Astrocyte (in vitro differentiated cells and primary cell): ENCODE measurements around the gene FAM3B. TPM values are rescaled to one million over a fixed set of nuclear protein-coding genes. Genes with fewer than 3 reads are reported as not detected.

Experiments used
- DNase-seq: peaks from one replicate; pipeline ENCODE4 v3.0.0-alpha.2; 2010; ENCODE audit warnings: low read depth
- FAIRE-seq: peaks from 2 replicates; lab custom pipeline; 2011; peaks lifted over from hg19 to GRCh38; lab: Jason Lieb, UNC
- H2AFZ ChIP-seq: 2 replicates; pipeline ENCODE4 v1.6.0; 2012; ENCODE audit warnings: low read depth, low read length, inconsistent platforms
- H3K27ac ChIP-seq: 2 replicates; pipeline ENCODE4 v1.5.1; 2011; ENCODE audit warnings: low read depth, low read length, inconsistent platforms
- H3K27me3 ChIP-seq: 2 replicates; pipeline ENCODE4 v1.6.0; 2011; ENCODE audit warnings: low read length, inconsistent platforms; ENCODE audit not compliant: insufficient read depth
- H3K36me3 ChIP-seq: 2 replicates; pipeline ENCODE4 v1.5.1; 2011; ENCODE audit warnings: low read length, inconsistent platforms; ENCODE audit not compliant: insufficient read depth
- H3K4me1 ChIP-seq: 2 replicates; pipeline ENCODE4 v1.5.1; 2011; ENCODE audit warnings: low read length, inconsistent platforms; ENCODE audit not compliant: insufficient read depth
- H3K4me2 ChIP-seq: 2 replicates; pipeline ENCODE4 v1.6.0; 2012; ENCODE audit warnings: low read length, inconsistent platforms
- H3K4me3 ChIP-seq: 2 replicates; pipeline ENCODE4 v1.5.1; 2011; ENCODE audit warnings: low read depth, mild to moderate bottlenecking, low read length, inconsistent platforms; ENCODE audit not compliant: insufficient read depth
- H3K79me2 ChIP-seq: 2 replicates; pipeline ENCODE4 v1.6.0; 2012; ENCODE audit warnings: mild to moderate bottlenecking, low read length, inconsistent platforms; ENCODE audit not compliant: insufficient read depth
- H3K9ac ChIP-seq: 2 replicates; pipeline ENCODE4 v1.6.0; 2012; ENCODE audit warnings: mild to moderate bottlenecking, low read length, inconsistent platforms
- H3K9me3 ChIP-seq: 2 replicates; pipeline ENCODE4 v1.5.1; 2012; ENCODE audit warnings: low read depth, mild to moderate bottlenecking, low read length, inconsistent platforms; ENCODE audit not compliant: insufficient read depth
- H4K20me1 ChIP-seq: 2 replicates; pipeline ENCODE4 v1.6.0; 2012; ENCODE audit warnings: low read length, inconsistent platforms; ENCODE audit not compliant: insufficient read depth
- H3K27ac Mint-ChIP-seq: one replicate; pipeline ENCODE4 v1.8.0; 2021; ENCODE audit warnings: mild to moderate bottlenecking, mixed read lengths; ENCODE audit not compliant: unreplicated experiment
- H3K27me3 Mint-ChIP-seq: one replicate; pipeline ENCODE4 v1.8.0; 2021; ENCODE audit warnings: low read depth, mixed read lengths; ENCODE audit not compliant: unreplicated experiment
- H3K36me3 Mint-ChIP-seq: one replicate; pipeline ENCODE4 v1.8.0; 2021; ENCODE audit warnings: low read depth, mixed read lengths; ENCODE audit not compliant: unreplicated experiment
- H3K4me1 Mint-ChIP-seq: one replicate; pipeline ENCODE4 v1.8.0; 2021; ENCODE audit warnings: low read depth, mixed read lengths; ENCODE audit not compliant: unreplicated experiment
- H3K4me3 Mint-ChIP-seq: one replicate; pipeline ENCODE4 v1.8.0; 2021; ENCODE audit warnings: mild to moderate bottlenecking, moderate library complexity, mixed read lengths; ENCODE audit not compliant: unreplicated experiment
- H3K9me3 Mint-ChIP-seq: one replicate; pipeline ENCODE4 v1.8.0; 2021; ENCODE audit warnings: mild to moderate bottlenecking, mixed read lengths; ENCODE audit not compliant: unreplicated experiment
- EZH2 ChIP-seq: IDR thresholded peaks from 2 replicates; pipeline ENCODE4 v1.6.1; 2012; ENCODE audit warnings: mild to moderate bottlenecking, low read length, inconsistent platforms; ENCODE audit not compliant: insufficient read depth
- total RNA-seq: library from RNA; stranded (reverse); gene quantifications from 2 replicates; pipeline ENCODE4 v1.2.1, GENCODE V29; 2021
- TF ChIP-seq, protein P1 (sequence below): IDR thresholded peaks from 2 replicates; pipeline ENCODE4 v1.5.1; 2011; ENCODE audit warnings: low read depth, mild to moderate bottlenecking, inconsistent platforms, low read length, moderate library complexity; ENCODE audit not compliant: insufficient read depth

The FAM3B gene
- total RNA-seq, 1 donor from 2014 or later: not detected

DNA sequence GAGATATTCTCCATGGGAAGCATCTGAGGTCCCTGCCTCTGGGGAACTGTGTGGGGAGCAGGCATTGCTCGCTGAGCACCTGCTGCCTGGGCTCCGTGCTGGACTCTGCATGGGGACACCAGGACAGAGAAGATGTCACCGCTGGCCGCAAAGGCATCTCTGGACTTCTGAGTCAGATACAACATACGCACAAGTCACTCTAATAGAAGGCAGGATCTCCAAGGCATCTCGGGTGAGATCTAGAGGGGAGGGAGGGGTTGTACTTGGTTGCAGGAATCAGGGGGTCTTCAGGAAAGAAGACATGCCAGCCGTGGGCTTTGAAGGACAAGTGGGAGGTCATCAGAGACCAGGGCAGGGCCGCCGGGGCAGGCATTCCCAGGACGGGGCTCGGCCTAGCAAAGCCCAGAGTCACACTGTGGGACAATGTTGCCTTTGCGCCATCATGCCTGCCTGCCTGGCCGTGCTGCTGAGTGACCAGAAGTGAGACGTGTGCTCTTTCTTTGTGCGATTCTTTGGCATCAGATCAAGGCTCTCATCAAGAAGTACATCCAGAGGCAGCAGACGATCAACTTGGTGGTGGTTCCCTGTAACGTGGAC lies 73.5 kb downstream of the FAM3B start:
- peaks cover 8% of the 10 kb centered on the region for H3K9me3 Mint-ChIP-seq
- Histone ChIP-seq H3K36me3 (no peaks in the 10 kb centered on the region), H4K20me1 (no peaks in the 10 kb centered on the region), H3K4me3 (no peak overlapping the region), H2AFZ (no peak overlapping the region), H3K9me3 (peaks cover 7% of the 10 kb centered on the region), H3K79me2 (no peaks in the 10 kb centered on the region), H3K9ac (no peak overlapping the region), H3K27me3 (peaks cover 3% of the 10 kb centered on the region), H3K4me1 (no peaks in the 10 kb centered on the region), H3K4me2 (no peak overlapping the region), H3K27ac (no peak overlapping the region)
- H3K36me3 Mint-ChIP-seq: peaks cover 23% of the 10 kb centered on the region
- H3K27me3 Mint-ChIP-seq: peaks cover 18% of the 10 kb centered on the region
- H3K27ac Mint-ChIP-seq: no peak overlapping the region
- TF ChIP-seq, protein P1, sequence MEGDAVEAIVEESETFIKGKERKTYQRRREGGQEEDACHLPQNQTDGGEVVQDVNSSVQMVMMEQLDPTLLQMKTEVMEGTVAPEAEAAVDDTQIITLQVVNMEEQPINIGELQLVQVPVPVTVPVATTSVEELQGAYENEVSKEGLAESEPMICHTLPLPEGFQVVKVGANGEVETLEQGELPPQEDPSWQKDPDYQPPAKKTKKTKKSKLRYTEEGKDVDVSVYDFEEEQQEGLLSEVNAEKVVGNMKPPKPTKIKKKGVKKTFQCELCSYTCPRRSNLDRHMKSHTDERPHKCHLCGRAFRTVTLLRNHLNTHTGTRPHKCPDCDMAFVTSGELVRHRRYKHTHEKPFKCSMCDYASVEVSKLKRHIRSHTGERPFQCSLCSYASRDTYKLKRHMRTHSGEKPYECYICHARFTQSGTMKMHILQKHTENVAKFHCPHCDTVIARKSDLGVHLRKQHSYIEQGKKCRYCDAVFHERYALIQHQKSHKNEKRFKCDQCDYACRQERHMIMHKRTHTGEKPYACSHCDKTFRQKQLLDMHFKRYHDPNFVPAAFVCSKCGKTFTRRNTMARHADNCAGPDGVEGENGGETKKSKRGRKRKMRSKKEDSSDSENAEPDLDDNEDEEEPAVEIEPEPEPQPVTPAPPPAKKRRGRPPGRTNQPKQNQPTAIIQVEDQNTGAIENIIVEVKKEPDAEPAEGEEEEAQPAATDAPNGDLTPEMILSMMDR: no peak
- no peak for TF ChIP-seq EZH2
- no peak overlapping the region for H3K4me3 Mint-ChIP-seq
- DNase-seq (no peak), FAIRE-seq (no peak)
- H3K4me1 Mint-ChIP-seq: no peaks in the 10 kb centered on the region

DNA sequence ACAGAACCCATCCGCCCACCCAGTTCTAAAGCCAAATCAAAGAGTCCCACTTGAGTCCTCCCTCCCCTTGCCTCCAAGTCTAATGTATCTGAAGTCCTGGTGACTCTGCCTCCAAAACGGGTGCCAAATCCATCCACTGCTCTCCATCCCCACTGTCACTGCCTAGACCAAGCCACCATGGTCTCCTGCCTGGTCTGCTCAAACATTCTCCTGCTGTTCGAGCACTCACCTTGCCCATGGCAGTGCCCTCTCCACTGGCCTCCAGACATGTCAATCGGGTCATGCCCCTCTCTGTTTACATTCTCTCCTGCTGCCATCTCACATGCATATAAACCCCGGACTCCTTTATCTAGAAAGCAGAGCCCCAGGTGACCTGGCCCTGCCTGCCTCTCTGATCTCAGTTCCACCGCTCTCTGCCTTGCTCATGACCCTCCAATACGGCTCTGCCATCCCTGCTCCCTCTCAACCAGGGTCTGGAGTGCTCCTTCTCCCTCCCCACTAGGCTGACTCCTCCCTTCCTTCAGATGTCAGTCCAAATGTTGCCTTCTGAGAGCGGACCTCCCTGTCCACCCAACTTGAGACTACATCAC lies 77.4 kb downstream of the FAM3B start:
- TF ChIP-seq EZH2: no peak
- TF ChIP-seq, protein P1: no peak
- H3K9me3 Mint-ChIP-seq: peaks cover 6% of the 10 kb centered on the region
- DNase-seq: no peak
- Histone ChIP-seq H3K27me3 (peaks cover 11% of the 10 kb centered on the region), H3K36me3 (no peaks in the 10 kb centered on the region), H3K4me1 (no peaks in the 10 kb centered on the region), H3K9ac (no peak overlapping the region), H3K9me3 (peaks cover 7% of the 10 kb centered on the region), H3K27ac (no peak overlapping the region), H3K4me2 (no peak overlapping the region), H2AFZ (no peak overlapping the region), H3K4me3 (no peak overlapping the region), H4K20me1 (no peaks in the 10 kb centered on the region), H3K79me2 (no peaks in the 10 kb centered on the region)
- FAIRE-seq: no peak
- H3K4me1 Mint-ChIP-seq: peaks cover 5% of the 10 kb centered on the region
- H3K36me3 Mint-ChIP-seq: peaks cover 23% of the 10 kb centered on the region
- H3K27me3 Mint-ChIP-seq: peaks cover 18% of the 10 kb centered on the region
- peak overlapping the region; percentile 27 for H3K4me3 Mint-ChIP-seq
- no peak overlapping the region for H3K27ac Mint-ChIP-seq

DNA sequence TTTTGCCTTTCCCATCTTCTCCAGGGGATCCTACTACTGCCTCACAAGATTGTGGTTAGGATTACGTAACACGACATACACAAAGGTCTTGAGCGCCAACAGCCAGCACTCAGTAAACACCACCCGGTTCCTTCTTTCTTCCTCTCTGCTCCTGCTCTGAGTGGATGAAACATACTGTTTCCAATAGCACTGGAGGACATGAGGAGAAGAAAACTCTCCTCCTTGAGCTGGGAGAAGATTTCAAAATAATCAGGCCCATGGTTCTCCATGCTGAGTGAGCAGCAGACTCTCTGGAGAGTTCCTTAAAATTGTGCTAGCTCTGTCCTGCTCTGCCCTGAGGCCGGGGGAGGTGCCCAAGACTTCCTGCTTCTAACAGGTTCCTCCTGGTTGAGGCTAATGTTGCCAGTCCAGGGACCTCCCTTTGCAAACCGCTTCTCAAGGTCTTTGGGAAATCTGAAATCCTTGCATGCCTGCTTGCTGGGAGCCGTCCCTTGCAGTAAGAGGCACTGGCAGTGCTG lies 80.0 kb downstream of the FAM3B start:
- no peak overlapping the region for H3K4me2 ChIP-seq
- no peaks in the 10 kb centered on the region for H3K9me3 ChIP-seq
- H4K20me1 ChIP-seq: no peaks in the 10 kb centered on the region
- no peaks in the 10 kb centered on the region for H3K79me2 ChIP-seq
- H3K9me3 Mint-ChIP-seq: peaks cover 3% of the 10 kb centered on the region
- no peak overlapping the region for H3K27ac ChIP-seq
- peaks cover 5% of the 10 kb centered on the region for H3K4me1 Mint-ChIP-seq
- no peaks in the 10 kb centered on the region for H3K4me1 ChIP-seq
- H3K4me3 ChIP-seq: no peak overlapping the region
- H3K27ac Mint-ChIP-seq: no peak overlapping the region
- DNase-seq (no peak), FAIRE-seq (no peak)
- H3K27me3 ChIP-seq: peaks cover 11% of the 10 kb centered on the region
- H3K4me3 Mint-ChIP-seq: no peak overlapping the region
- no peak overlapping the region for H3K9ac ChIP-seq
- H3K27me3 Mint-ChIP-seq: peaks cover 32% of the 10 kb centered on the region
- TF ChIP-seq EZH2: no peak
- TF ChIP-seq, protein P1: no peak
- H3K36me3 Mint-ChIP-seq: peaks cover 23% of the 10 kb centered on the region
- no peak overlapping the region for H2AFZ ChIP-seq
- no peaks in the 10 kb centered on the region for H3K36me3 ChIP-seq
